Lung (tissue), 12 donors: ENCODE data around the gene C12orf54. TPM values are rescaled to one million over a fixed set of nuclear protein-coding genes. Genes with fewer than 3 reads are reported as not detected.
A peak's percentile ranks its signal among the peaks of the same experiment; 100 is the strongest.
"Not testable (repeated sequence)": the region's sequence is repeated elsewhere in the genome, so short reads cannot be mapped to it uniquely, and the experiment has no call there.

Experiments used
- ATAC-seq: fragments of 200-7000 bp; cut with Tn5 transposase; one replicate; pipeline ENCODE4 v1.9.1; 2020; ENCODE audit warnings: moderate number of reproducible peaks; ENCODE audit not compliant: insufficient read depth, low FRiP score
- DNase-seq, 3 donors: peaks; one replicate each; pipeline ENCODE4 v3.0.0-alpha.2; 2013 to 2017
- H3K27ac ChIP-seq, 2 donors: one replicate each; pipeline ENCODE4 v1.5.1; 2013; ENCODE audit warnings: mild to moderate bottlenecking in 2 of 2, moderate library complexity in 2 of 2, control low read depth in 1 of 2, inconsistent platforms in 1 of 2, low read depth in 1 of 2, low read length in 1 of 2
- H3K27me3 ChIP-seq, 3 donors: one replicate each; pipeline ENCODE4 v1.5.1; 2013; ENCODE audit warnings: low read length in 2 of 3; ENCODE audit not compliant: control insufficient read depth in 3 of 3, insufficient read depth in 3 of 3
- H3K36me3 ChIP-seq, 4 donors: one replicate each; pipeline ENCODE4 v1.5.1; 2013; ENCODE audit warnings: low read length in 4 of 4, mild to moderate bottlenecking in 1 of 4, moderate library complexity in 1 of 4; ENCODE audit not compliant: control insufficient read depth in 4 of 4, insufficient read depth in 4 of 4
- H3K4me1 ChIP-seq, 5 donors: one replicate each; pipeline ENCODE4 v1.5.1; 2013; ENCODE audit warnings: low read length in 5 of 5, mild to moderate bottlenecking in 2 of 5, moderate library complexity in 1 of 5; ENCODE audit not compliant: control insufficient read depth in 5 of 5, insufficient read depth in 5 of 5
- H3K4me3 ChIP-seq: one replicate; pipeline ENCODE4 v1.5.1; 2013; ENCODE audit warnings: mild to moderate bottlenecking, control low read depth, moderate library complexity
- H3K9ac ChIP-seq, 2 donors: one replicate each; pipeline ENCODE4 v1.5.1; 2013; ENCODE audit warnings: low read length in 2 of 2, control low read depth in 1 of 2; ENCODE audit not compliant: insufficient read depth in 1 of 2
- H3K9me3 ChIP-seq, 4 donors: one replicate each; pipeline ENCODE4 v1.5.1; 2013; ENCODE audit warnings: low read length in 3 of 4, mild to moderate bottlenecking in 1 of 4, moderate library complexity in 1 of 4; ENCODE audit not compliant: control insufficient read depth in 4 of 4, insufficient read depth in 3 of 4
- CTCF ChIP-seq: IDR thresholded peaks from 2 replicates; pipeline ENCODE4 v1.5.1; 2012; ENCODE audit warnings: mild to moderate bottlenecking; ENCODE audit errors: control extremely low read depth, extremely low read depth
- WGBS, 2 donors: extraction: QIAGEN DNeasy Blood & Tissue Kit; methylation state at CpG; one replicate each; pipeline ENCODE4 v1.1.7; 2013; 5-methylcytosine and 5-hydroxymethylcytosine counted together
- polyA plus RNA-seq, 2 donors: library from polyadenylated mRNA; stranded (reverse); fragments of 200-250 nt; gene quantifications; one replicate each; pipeline ENCODE4 v1.2.1, GENCODE V29; 2013
- total RNA-seq, 2 donors: library from RNA; depleted of rRNA in 1 of 2; stranded (reverse); fragments of >200 nt in 1 of 2; gene quantifications; one replicate each; pipeline ENCODE4 v1.2.1, GENCODE V29; 2014 to 2021
- donor health status: control.
- donor health status: control.
- donor health status: Bipolar disorder and iron deficiency.
- donor health status: healthy.
- donor health status: DM: yes; HTN: yes; CAD: no.

The C12orf54 gene
- total and polyA plus RNA-seq, 4 donors = 0.21 to 1.5 (median 0.37) TPM

- Histone ChIP-seq H3K36me3 (no peaks in the 10 kb centered on the region), H3K27ac (no peak overlapping the region), H3K27me3 (no peaks in the 10 kb centered on the region), H3K9ac (no peak overlapping the region), H3K4me1 (peaks cover 0 to 1% (median 0%) of the 10 kb centered on the region in 5 donors), H3K4me3 (no peak overlapping the region), H3K9me3 (peaks cover 0 to 3% (median 1%) of the 10 kb centered on the region in 4 donors)
- no peak for TF ChIP-seq CTCF
- WGBS, 2 donors = 78 to 81% methylated on average over 1 of the region's 1 CpG
- ATAC-seq = no peak
- DNase-seq = no peak
These were observed 30.9 kb upstream of the C12orf54 start for GRCh38 chr12:48451372-48451771.

GRCh38 chr12:48452961-48453360, 29.3 kb upstream of the C12orf54 start:
- not testable (repeated sequence) for H3K9ac ChIP-seq, H3K36me3 ChIP-seq, ATAC-seq, H3K4me1 ChIP-seq, DNase-seq, H3K4me3 ChIP-seq, H3K27ac ChIP-seq, H3K27me3 ChIP-seq, H3K9me3 ChIP-seq
- 87 to 98% methylated on average over 2 of the region's 2 CpGs for WGBS, 2 donors

GRCh38 chr12:48454667-48455066, 27.6 kb upstream of the C12orf54 start:
- ATAC-seq (no peak), DNase-seq (peak in 2 of 3 donors; percentile 38 to 60)
- Histone ChIP-seq H3K9me3 (peaks cover 0 to 3% (median 1%) of the 10 kb centered on the region in 4 donors), H3K4me3 (no peak overlapping the region), H3K27ac (no peak overlapping the region), H3K9ac (no peak overlapping the region), H3K4me1 (no peaks in the 10 kb centered on the region), H3K36me3 (no peaks in the 10 kb centered on the region), H3K27me3 (no peaks in the 10 kb centered on the region)
- WGBS, 2 donors = 86 to 87% methylated on average over 1 of the region's 1 CpG
- TF ChIP-seq CTCF = peak; percentile 29

GRCh38 chr12:48455116-48455515, 27.2 kb upstream of the C12orf54 start:
- no peak for TF ChIP-seq CTCF
- WGBS, 2 donors = 67 to 70% methylated on average over 2 of the region's 2 CpGs
- no peaks in the 10 kb centered on the region for H3K4me1 ChIP-seq
- no peak overlapping the region for H3K27ac ChIP-seq
- no peak overlapping the region for H3K4me3 ChIP-seq
- H3K27me3 ChIP-seq = no peaks in the 10 kb centered on the region
- no peaks in the 10 kb centered on the region for H3K36me3 ChIP-seq
- H3K9ac ChIP-seq = no peak overlapping the region
- ATAC-seq = no peak
- peaks cover 0 to 3% (median 0%) of the 10 kb centered on the region in 4 donors for H3K9me3 ChIP-seq
- no peak for DNase-seq
